SU-DHL-6 (cell line): ENCODE measurements around the gene BICC1.

Source experiments
- CTCF ChIP-seq: fragments of 200-600 bp; sonication (generic); IDR thresholded peaks from one replicate; pipeline ENCODE4 v1.5.1; 2017; ENCODE audit warnings: antibody characterized with exemption, mild to moderate bottlenecking, low read length, moderate library complexity; ENCODE audit not compliant: insufficient read depth, poor library complexity, severe bottlenecking
- EZH2phosphoT487 ChIP-seq: fragments of 200-600 bp; sonication (generic), shearing (Covaris generic); conservative IDR thresholded peaks from 2 replicates; pipeline ENCODE4 v1.6.1; 2018; ENCODE audit warnings: mild to moderate bottlenecking, antibody characterized with exemption, low read length, moderate library complexity, mixed read lengths

DNA sequence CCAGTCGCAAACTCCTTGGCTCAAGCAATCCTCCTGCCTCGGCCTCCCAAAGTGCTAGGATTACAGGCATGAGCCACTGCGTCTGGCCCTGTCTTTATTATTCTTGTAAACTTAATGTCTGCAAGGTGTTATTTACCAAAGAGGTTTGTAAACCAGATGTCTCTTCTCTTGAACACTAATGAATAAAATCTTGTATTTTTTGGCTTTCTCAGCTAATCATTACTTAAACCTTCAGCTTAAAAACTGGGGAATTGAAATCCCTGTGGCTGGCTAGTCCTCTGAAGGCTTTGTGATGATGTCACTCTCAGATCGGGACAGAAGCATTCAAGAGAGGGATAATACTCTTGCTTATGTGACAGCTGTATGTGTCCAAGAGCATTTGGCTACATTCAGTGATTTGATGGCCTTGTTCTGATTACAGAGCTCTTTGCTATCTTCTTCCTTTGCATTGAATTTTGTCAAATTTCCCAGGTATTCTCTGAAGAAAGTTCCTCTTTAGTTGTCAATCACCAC, 130.3 kb downstream of the BICC1 start:
- TF ChIP-seq CTCF: no peak
- no peak for TF ChIP-seq EZH2phosphoT487
